Lower leg skin (tissue), 4 donors: ENCODE measurements around the gene BUD31. TPM values are rescaled to one million over a fixed set of nuclear protein-coding genes. Genes with fewer than 3 reads are reported as not detected.

Experiments used
- DNase-seq, 2 donors: peaks; one replicate each; pipeline ENCODE4 v3.0.0-alpha.2; 2019; ENCODE audit warnings: low spot score in 2 of 2
- H3K4me3 ChIP-seq: fragments of 200-600 bp; sonication (generic); 2 replicates; pipeline ENCODE4 v1.5.1; 2017; ENCODE audit warnings: mild to moderate bottlenecking, low read depth; ENCODE audit not compliant: poor library complexity, severe bottlenecking
- POLR2A ChIP-seq, 2 donors: fragments of 450-650 bp; IDR thresholded peaks; one replicate each; pipeline ENCODE4 v1.6.1; 2016 to 2017; ENCODE audit warnings: antibody characterized with exemption in 2 of 2, mild to moderate bottlenecking in 1 of 2, moderate library complexity in 1 of 2
- WGBS, 2 donors: methylation state at CpG; one replicate each; pipeline ENCODE4 v1.1.5; 2018; 5-methylcytosine and 5-hydroxymethylcytosine counted together
- intact Hi-C: fragments of 100-400 bp; cut with DNase I; formaldehyde crosslinking; loops from one replicate; pipeline ENCODE4 v1.15.0; 2023; ENCODE audit warnings: low total_unique reads
- total RNA-seq, 4 donors: library from RNA; depleted of rRNA; stranded (reverse); fragments of >200 nt; gene quantifications; one replicate each; pipeline ENCODE4 v1.1.0, GENCODE V29; 2016
- TF ChIP-seq, protein P1 (sequence below), 3 donors: fragments of 450-650 bp; IDR thresholded peaks; one replicate each; pipeline ENCODE4 v1.5.1; 2016; ENCODE audit warnings: antibody characterized with exemption in 3 of 3, mild to moderate bottlenecking in 3 of 3, moderate library complexity in 2 of 3

The BUD31 gene
- total RNA-seq, 4 donors from 2014 or later: 48.2 to 71.0 (median 58.5) TPM

DNA sequence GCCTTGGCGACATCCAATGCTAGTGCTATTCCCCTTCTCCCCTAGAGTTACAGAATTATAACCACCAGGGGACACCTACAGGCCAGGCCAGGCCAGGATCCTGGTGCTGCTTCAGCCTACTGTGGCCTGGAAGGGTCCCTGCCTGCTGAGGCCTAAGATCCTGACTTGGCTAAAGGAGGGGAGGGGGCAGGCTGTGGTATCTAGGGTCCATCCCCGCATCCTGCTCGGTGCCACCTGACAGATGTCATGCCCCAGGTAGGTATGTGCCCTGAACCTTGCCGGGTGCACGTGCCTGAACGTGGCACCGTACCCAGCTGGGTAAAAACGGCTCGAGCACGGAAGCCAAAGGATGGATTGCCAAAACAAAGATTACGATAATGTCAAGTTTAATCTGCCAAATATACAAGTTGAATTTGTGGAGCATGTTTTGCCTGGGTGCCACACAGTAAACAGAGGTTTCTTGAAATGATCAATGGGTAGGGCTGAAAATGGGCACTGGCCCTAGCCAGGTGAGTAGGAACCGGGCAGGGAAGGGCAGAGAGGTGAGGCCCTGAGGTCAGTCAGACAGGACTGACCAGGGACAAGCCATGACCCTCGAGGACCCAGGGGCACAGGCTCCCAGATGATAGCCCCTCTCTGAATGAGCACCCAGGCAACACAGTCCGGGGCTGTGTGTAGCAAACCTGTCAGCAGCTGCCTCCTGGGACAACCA is 13.0 kb upstream of the BUD31 start:
- intact Hi-C loops: no loop called here
- DNase-seq: no peak
- H3K4me3 ChIP-seq: no peak overlapping the region
- TF ChIP-seq, protein P1, sequence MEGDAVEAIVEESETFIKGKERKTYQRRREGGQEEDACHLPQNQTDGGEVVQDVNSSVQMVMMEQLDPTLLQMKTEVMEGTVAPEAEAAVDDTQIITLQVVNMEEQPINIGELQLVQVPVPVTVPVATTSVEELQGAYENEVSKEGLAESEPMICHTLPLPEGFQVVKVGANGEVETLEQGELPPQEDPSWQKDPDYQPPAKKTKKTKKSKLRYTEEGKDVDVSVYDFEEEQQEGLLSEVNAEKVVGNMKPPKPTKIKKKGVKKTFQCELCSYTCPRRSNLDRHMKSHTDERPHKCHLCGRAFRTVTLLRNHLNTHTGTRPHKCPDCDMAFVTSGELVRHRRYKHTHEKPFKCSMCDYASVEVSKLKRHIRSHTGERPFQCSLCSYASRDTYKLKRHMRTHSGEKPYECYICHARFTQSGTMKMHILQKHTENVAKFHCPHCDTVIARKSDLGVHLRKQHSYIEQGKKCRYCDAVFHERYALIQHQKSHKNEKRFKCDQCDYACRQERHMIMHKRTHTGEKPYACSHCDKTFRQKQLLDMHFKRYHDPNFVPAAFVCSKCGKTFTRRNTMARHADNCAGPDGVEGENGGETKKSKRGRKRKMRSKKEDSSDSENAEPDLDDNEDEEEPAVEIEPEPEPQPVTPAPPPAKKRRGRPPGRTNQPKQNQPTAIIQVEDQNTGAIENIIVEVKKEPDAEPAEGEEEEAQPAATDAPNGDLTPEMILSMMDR (IDR thresholded peaks at IDR 0.05): no peak
- no peak for TF ChIP-seq POLR2A (IDR thresholded peaks at IDR 0.05)
- 52 to 79% methylated on average over 14 of the region's 14 CpGs for WGBS, 2 donors

GRCh38 chr7:99396418-99397296 is 12.1 kb upstream of the BUD31 start:
- DNase-seq: no peak

DNA sequence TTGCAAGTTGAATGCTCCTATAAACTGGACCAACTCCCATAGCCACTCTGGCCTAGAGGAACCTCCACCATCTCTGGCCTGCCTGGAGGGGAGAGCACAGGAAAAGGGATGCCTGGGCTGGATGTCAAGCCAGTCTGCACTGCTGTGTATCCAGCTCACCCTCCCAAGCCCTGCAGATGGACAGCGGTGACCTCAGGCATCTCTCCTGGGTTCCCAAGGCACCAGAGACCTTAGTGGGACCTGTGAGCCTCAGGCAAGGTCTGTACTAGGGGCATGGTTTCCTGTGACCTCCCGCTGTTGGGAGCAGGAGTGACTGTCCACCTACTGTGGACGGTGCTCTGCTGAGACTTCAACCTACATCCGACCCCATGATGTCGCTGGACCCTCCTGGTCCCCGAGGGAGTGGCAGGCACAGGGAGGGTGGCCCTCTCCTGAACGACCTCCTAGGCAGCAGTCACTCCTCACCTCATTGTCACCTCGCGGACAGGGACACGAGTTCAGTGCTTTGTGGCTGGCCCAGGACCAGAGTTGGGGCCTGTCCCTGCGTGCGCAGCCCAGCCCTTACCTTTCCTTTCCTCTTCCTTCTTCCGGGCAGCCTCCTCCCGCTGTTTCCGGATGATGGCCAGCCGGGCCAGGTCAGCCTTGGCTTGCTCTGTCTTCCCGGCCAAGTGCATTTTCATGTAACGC is 11.3 kb upstream of the BUD31 start:
- WGBS, 2 donors: 72 to 83% methylated on average over 16 to 18 of the region's 18 CpGs
- H3K4me3 ChIP-seq: no peak overlapping the region
- TF ChIP-seq POLR2A (IDR thresholded peaks at IDR 0.05): no peak
- TF ChIP-seq, protein P1 (IDR thresholded peaks at IDR 0.05): no peak
- DNase-seq: no peak
- intact Hi-C loops: no loop called here

More at GRCh38 chr7:99396418-99397296, 12.1 kb upstream of the BUD31 start:
- H3K4me3 ChIP-seq: no peak overlapping the region
- no peak for TF ChIP-seq POLR2A (IDR thresholded peaks at IDR 0.05)
- TF ChIP-seq, protein P1 (IDR thresholded peaks at IDR 0.05): no peak
- WGBS, 2 donors: 80 to 83% methylated on average over 21 of the region's 21 CpGs
- intact Hi-C loops: no loop called here

GRCh38 chr7:99398891-99399445 is 9.8 kb upstream of the BUD31 start:
- no peak overlapping the region for H3K4me3 ChIP-seq
- no peak for TF ChIP-seq POLR2A (IDR thresholded peaks at IDR 0.05)
- TF ChIP-seq, protein P1 (IDR thresholded peaks at IDR 0.05): no peak
- no peak for DNase-seq
- intact Hi-C loops: no loop called here
- 73 to 76% methylated on average over 5 of the region's 5 CpGs for WGBS, 2 donors

DNA sequence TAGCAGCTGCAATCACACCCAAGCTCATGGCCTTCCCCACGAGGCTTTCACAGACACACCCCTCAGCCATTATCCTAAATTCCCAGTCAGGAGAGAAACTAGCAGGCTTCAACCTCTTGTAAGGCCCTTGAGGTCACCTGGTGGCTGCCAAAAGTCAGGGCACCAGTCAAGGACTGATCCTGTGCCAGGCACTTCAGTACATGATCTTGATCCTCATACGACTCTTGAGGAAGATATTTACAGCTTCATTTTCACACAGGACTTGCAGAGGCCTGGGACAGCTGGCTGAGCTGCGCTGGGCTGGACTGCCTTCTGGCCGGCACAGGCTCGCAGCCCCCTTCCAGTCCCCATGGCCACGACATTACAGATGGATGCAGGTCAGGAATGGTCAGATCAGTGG is 9.2 kb upstream of the BUD31 start:
- no peak overlapping the region for H3K4me3 ChIP-seq
- intact Hi-C loops: no loop called here
- WGBS, 2 donors: 78 to 84% methylated on average over 6 of the region's 6 CpGs
- no peak for DNase-seq
- TF ChIP-seq, protein P1 (IDR thresholded peaks at IDR 0.05): no peak
- TF ChIP-seq POLR2A (IDR thresholded peaks at IDR 0.05): no peak
